Adipose tissue (tissue), 3 donors: ENCODE measurements around the gene GDPD5. TPM values are rescaled to one million over a fixed set of nuclear protein-coding genes. Genes with fewer than 3 reads are reported as not detected.

Experiments used
- H3K27ac ChIP-seq: one replicate; pipeline ENCODE4 v1.5.1; 2013; ENCODE audit warnings: low read depth, low read length
- WGBS, 3 donors: extraction: QIAGEN DNeasy Blood & Tissue Kit; methylation state at CpG; one replicate each; pipeline ENCODE4 v1.1.7; 2013; 5-methylcytosine and 5-hydroxymethylcytosine counted together
- polyA plus RNA-seq, 3 donors: library from polyadenylated mRNA; stranded (reverse); fragments of 200-250 nt; gene quantifications; one replicate each; pipeline ENCODE4 v1.2.3, GENCODE V29; 2013
- donor health status: healthy with polysubstance abuse.
- donor health status: Bipolar disorder and iron deficiency.
- donor health status: healthy.

The GDPD5 gene
- polyA plus RNA-seq, 3 donors: 25.6 to 49.8 (median 34.1) TPM

GRCh38 chr11:75468534-75469340 is 57.0 kb downstream of the GDPD5 start:
- 37 to 67% (median 47%) methylated on average over 14 of the region's 14 CpGs for WGBS, 3 donors
- no peak overlapping the region for H3K27ac ChIP-seq

DNA sequence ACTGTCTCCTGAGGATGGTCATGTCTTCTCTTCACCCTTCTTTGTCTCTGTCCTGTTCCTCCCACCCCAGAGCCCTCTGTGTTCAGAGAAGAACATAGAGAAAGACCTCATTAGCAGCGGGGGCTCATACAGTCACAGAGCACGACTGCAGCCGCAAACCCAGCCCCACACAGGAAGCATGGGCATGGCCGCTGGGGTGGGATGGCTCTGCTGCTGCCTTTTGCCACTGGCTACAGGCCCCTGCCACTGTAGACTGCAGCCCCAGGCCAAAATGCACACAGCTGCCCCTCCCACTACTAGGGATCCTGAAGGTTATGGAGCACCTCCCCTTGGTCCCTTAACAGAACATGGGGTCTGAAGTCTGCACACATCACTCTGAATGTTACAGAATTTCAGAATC is 57.9 kb downstream of the GDPD5 start:
- H3K27ac ChIP-seq: no peak overlapping the region
- 78 to 90% (median 89%) methylated on average over 4 of the region's 4 CpGs for WGBS, 3 donors

GRCh38 chr11:75467311-75467710 is 58.4 kb downstream of the GDPD5 start:
- WGBS, 3 donors: 87 to 95% (median 95%) methylated on average over 8 of the region's 8 CpGs
- H3K27ac ChIP-seq: no peak overlapping the region

DNA sequence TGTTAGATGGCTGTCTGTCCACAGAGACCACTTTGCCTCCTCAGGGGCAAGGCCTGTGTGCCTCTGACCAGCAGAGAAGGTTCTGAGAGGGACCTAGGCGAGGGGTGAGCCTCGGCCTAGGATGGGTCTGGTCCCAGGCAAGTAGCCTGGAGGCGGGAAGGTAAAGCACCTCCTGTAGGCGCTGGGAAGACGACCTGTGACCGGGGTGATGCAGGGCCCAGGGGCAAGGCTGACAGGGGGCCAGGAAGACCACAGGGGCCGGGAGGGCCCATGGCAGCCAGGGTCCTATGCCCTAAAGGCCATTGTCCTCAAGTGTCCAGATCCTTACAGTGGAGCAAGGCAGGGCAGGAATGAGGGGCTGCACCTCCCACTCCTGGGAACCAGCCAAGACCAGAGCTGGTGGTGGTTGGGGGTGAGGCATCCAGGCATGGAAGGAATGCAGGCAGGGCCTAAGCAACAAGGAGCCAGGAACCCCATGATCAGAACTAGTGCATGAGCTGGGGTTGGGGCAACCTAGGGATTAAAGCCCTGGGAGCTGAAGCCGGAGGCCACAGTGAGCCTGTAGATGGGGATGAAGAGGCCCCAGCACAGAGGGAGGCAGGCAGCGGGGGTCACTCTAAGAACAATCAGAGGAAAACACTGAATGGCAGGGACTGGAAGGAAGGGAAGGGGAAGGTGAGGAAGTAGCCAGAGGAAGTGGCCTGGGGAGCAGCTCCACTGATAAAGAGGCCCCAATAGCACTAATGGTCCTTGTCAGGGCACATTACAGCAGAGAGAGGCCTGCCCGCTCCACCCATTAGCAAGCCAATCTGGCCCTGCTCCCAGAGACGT is 59.8 kb downstream of the GDPD5 start:
- WGBS, 3 donors: 77 to 87% (median 87%) methylated on average over 11 of the region's 11 CpGs
- no peak overlapping the region for H3K27ac ChIP-seq

GRCh38 chr11:75463106-75463774 is 62.5 kb downstream of the GDPD5 start:
- WGBS, 3 donors: 46 to 68% (median 51%) methylated on average over 11 of the region's 11 CpGs
- no peak overlapping the region for H3K27ac ChIP-seq

GRCh38 chr11:75462117-75462653 is 63.6 kb downstream of the GDPD5 start:
- WGBS, 3 donors: 84 to 88% (median 87%) methylated on average over 5 of the region's 5 CpGs
- H3K27ac ChIP-seq: no peak overlapping the region

DNA sequence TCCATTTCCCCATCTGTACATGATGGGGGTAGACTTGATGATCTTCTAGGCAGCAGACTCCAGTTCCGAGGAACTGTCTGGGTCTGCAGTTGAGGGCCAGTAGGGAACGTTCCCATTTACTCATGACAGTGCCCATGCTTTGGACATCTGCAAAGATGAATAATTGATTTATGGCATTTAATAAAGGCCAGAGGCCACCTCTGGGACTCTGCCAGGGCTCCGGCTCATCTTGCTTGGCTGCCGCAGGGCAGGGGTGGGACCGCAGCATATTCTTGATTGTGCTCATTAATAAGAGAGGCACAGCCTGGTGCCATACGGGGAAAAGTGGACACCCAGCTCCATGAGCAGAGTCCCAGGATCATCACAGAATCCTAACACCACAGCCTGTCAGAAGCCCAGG is 64.6 kb downstream of the GDPD5 start:
- WGBS, 3 donors: 76 to 86% (median 78%) methylated on average over 6 of the region's 6 CpGs
- no peak overlapping the region for H3K27ac ChIP-seq

DNA sequence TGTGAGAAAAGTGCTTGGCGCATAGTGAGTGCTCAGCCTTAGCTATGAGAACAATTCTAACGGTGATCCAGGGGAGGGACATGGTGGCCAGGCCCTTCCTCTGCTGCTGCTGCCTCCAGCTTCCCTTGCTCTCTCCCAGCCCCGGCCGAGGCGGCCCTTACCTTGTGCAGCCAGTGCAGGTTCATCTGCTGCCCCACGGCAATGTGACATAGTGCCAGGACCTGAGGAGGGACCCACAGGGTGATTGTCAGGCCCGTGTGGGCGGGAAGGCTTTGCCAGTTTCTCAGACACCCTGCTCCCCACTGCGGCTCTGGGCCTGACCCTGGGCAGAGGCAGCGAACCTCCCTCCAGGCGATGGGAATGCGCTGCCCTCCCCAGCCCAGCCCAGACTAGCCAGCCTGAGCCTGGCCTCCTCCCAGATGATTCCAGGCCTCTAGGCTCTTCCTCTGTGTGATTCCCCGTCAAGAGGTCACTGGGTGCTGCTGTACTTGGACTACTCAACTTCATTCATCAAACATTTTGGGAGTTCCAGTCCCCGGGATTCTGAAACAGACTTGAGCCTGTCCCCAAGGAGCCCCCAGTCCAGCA is 69.1 kb downstream of the GDPD5 start:
- WGBS, 3 donors: 85 to 87% (median 86%) methylated on average over 14 of the region's 14 CpGs
- H3K27ac ChIP-seq: no peak overlapping the region

- WGBS, 3 donors: 63 to 88% (median 76%) methylated on average over 5 of the region's 5 CpGs
- no peak overlapping the region for H3K27ac ChIP-seq
Measured at GRCh38 chr11:75454987-75455386, 70.8 kb downstream of the GDPD5 start.

DNA sequence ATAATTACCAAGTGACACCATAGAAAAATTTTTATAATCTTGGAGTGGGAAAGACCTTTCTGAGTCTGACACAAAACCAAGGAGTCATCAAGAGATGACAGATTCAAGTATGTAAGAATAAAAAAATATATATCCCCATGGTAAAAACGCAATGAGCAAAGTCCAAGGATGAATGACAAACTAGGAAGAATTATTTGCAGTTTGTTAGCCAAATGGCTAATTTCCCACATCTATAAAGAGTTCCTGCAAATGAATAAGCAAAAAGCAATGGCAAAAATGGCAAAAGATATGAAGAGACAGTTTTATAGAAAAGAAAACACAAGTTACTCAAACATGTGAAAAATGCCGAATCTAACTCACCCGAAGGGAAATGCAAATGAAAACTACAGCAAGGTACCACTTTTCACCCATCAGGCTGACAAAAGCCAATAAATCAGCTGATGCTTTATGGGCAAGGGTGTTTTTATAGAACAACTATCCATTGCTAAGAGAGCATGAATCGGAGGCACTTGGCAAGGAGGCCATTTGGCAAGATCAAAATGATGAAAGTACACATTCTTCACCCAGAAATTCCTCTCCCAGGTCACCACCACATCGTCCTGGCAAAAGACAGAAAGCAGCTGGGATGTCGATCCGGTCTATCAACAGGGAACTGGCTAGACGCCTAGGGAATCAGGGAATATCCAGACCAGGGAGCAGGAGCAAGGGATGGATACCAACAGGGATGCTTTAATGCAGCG is 71.7 kb downstream of the GDPD5 start:
- H3K27ac ChIP-seq: no peak overlapping the region
- WGBS, 3 donors: 31 to 68% (median 64%) methylated on average over 9 of the region's 9 CpGs

DNA sequence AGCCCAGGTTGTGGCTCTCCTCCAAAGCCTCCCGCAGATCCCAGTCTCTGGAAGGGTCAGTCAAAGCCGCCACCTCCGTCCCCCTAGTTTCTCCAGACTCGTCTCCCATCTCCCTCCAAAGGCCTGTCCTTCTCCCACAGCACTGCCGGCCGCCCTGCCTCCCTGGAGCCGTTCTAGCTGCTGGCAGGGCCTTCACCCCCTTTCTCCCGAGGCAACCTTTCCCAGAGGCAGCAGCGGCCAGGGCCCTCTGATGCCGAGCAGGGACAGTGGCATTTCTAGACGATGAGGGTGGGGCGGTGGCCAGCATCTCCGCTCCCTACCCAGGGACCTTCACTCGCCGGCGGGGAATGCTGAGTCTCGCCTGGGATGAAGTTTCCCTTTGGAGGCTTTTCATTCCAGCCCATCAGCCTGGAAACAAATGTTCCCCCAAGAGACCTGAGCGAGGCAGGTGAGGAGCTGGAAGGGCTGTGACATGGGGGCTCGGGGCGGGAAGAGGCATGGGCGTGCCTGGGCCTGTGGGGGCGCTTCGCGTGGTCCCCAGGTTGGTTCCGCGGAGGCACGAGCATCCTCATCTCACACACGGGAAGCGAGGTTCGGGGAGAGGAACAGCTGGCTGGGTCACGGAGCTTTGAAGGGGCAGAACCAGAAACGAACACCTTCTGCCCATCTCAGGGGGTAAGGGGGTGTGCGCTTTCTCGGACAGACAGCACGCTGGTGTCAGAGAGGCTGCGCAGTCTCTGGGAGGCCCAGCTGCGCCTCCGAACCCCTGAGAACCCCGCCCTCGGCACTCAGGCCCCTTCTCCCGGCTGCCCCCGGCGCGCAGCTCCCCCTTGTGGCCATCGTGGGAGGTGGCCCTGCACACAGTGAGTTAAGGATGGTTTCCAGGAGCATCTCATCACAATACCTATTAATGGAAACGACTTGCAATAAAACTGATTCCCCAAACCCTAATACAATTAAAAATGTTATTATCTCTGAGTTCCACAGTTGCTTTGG is 74.6 kb downstream of the GDPD5 start:
- 78 to 80% (median 80%) methylated on average over 46 of the region's 46 CpGs for WGBS, 3 donors
- no peak overlapping the region for H3K27ac ChIP-seq

GRCh38 chr11:75450236-75450635 is 75.5 kb downstream of the GDPD5 start:
- 85 to 97% (median 87%) methylated on average over 7 of the region's 7 CpGs for WGBS, 3 donors
- H3K27ac ChIP-seq: no peak overlapping the region

DNA sequence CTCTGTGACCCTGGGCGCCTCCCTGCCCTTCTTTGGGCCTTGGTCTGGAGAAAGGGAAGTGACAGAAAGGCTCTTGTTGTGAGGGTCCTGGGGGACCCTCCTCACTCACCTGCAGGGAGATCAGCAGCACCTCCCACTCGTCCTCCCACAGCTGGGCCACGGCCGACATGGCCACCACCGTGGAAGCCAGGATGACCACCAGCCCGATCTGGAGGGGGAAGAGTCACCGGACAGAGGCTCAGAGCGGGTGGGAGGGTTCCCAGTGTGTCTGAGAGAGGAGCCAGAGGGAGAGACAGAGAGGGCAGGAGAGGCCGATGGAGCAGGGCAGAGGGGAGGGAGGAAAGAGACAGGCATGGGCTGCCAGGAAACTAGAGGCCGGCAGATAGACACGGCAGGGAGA is 76.0 kb downstream of the GDPD5 start:
- WGBS, 3 donors: 91 to 97% (median 92%) methylated on average over 11 of the region's 11 CpGs
- H3K27ac ChIP-seq: no peak overlapping the region

DNA sequence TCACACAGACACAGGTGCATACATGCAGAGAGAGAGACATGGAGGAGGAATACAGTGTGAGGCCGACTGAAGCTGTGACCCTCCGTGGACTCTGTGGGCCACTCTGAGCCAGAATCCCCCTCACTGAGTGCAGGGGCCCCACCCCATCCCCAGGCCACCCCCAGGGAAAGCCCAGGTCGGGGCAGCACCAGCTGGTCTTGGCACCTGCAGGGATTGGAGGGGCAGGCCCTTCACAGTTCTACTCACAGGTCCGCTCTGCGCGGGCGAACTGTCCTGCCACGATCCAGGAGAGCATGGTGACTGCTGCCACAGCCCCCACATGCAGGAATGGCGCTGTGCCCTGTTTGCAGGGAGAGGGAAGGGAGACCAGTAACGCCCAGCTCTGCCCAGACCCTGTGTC is 76.5 kb downstream of the GDPD5 start:
- no peak overlapping the region for H3K27ac ChIP-seq
- WGBS, 3 donors: 92 to 96% (median 94%) methylated on average over 8 to 10 of the region's 10 CpGs

DNA sequence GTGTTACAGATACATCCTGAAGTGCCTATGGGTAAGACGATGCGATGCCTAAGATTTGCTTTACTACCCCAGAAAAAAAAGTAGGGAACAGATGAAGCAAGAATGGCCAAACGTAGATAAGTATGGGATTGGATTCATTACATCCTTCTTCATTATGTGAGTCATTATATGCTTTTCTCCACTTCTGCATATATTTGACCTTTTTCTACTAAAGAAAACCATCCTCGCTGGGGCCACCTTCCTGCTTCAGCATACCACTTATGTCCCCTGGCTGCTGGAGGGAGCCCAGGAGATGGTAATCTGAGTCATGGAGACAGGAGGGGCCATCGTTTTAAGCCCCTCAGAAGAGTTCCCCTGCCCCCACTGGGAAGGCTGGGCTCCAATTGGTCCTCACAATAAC is 78.3 kb downstream of the GDPD5 start:
- H3K27ac ChIP-seq: no peak overlapping the region
- WGBS, 3 donors: 76 to 81% (median 78%) methylated on average over 5 of the region's 5 CpGs

DNA sequence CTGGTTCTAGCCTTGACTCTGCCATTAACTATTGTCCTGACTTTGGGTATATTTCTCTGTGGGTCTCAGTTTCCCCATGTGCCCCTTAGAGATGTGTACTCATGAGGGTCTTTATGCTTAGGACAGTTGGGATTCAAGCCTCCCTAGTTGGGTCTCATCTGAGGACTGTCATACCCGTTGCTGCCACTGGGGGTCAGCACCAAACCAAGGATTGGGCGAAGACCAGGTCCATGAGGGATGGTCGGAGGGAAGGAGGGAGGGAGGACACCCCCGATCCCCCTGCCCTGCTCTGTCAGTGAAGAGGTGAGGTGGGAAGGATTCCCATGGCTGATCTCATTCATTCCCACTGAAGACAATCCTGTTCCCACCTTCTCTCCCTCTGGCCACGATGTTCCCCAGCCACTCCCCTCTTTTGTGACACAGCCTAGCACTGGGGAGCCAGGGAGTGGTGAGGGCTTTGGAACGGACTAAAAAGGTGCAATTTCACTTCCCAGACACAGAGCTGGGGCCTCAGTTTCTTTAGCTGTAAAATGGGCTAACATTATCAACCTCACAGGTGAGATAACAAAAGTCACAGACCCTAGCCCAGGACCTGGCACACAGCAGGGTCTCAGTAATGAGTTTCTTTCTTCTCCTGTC is 80.3 kb downstream of the GDPD5 start:
- no peak overlapping the region for H3K27ac ChIP-seq
- 8 to 18% (median 13%) methylated on average over 6 of the region's 6 CpGs for whole genome bisulfite sequencing, 3 donors
